Panc1 (cell line): ENCODE measurements around the gene ZNF398.

Source experiments
- CTCF ChIP-seq: fragments of 450-650 bp; IDR thresholded peaks from 2 replicates; pipeline ENCODE4 v1.5.1; 2017; ENCODE audit warnings: mild to moderate bottlenecking
- POLR2AphosphoS5 ChIP-seq: IDR thresholded peaks from 2 replicates; pipeline ENCODE4 v1.6.1; 2012; ENCODE audit warnings: mild to moderate bottlenecking, low read depth, low read length, moderate library complexity
- REST ChIP-seq, 2 experiments: IDR thresholded peaks; 2 replicates each; pipeline ENCODE4 v1.6.1; 2011 to 2012; ENCODE audit warnings: low read depth in 2 of 2, control low read depth in 1 of 2, low read length in 1 of 2, mild to moderate bottlenecking in 1 of 2, moderate library complexity in 1 of 2; ENCODE audit not compliant: insufficient read depth in 1 of 2
- SIN3A ChIP-seq: IDR thresholded peaks from 2 replicates; pipeline ENCODE4 v1.6.1; 2012; ENCODE audit warnings: low read depth, mild to moderate bottlenecking, low read length, moderate library complexity, borderline replicate concordance; ENCODE audit not compliant: insufficient read depth

- TF ChIP-seq CTCF (no peak), SIN3A (no peak), POLR2AphosphoS5 (no peak), REST (IDR thresholded peaks at IDR 0.05; ENCODE audit: insufficient read depth in 1 of 2, low read depth in 2 of 2, low read length in 1 of 2) (no peak)
Measured at GRCh38 chr7:149223761-149224160, 76.5 kb downstream of the ZNF398 start.
